ENCODE measurements around the gene NCMAP. TPM values are rescaled to one million over a fixed set of nuclear protein-coding genes. Genes with fewer than 3 reads are reported as not detected.

The NCMAP gene
- total and polyA plus RNA-seq, 2 experiments from 2014 or later, result 0.17 to 0.23 TPM

DNA sequence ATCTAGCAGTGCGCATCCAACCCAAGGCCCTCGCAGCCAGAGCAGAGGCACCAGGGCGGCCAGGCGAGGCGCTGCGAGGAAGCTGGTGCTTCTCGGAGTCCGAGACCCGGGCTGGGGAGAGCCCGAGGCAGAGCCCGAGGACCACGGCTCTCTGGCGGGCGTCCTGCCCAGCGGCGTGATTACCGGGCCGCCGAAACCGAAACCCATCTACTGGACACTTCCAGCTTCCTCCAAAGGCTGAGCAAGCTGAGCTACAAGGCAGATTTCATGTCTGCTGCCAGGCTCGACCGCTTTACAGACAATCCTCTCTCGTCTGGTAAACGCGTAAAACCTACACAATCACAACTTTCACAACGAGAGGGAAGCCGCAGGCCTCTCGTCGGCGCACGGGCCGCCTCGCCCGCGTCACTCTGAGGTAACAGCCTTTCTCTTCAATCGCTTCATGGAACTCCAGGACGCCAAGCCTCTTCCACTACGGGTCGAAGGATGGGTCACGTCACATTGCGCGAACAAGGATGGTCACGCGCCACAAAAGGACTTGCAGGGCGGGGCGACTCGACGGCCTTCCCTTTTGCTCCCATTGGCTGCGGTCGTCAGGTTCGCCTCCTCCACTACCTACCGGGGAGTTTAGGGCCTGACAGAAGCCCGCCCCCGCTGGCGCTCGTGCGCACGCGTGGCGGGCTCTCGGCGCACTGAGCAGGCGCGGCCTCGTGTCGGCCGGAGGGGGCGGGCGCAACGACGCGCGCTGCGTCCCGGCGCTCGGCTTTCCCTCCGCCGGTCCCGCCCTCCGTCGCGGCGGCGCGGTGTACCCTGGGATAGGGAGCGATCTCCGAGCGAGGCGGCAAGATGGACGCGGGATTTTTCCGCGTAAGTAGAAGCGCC, 86.8 kb downstream of the NCMAP start, which contains the start of gene SRRM1:
Gene SRRM1, plus strand, starts transcription at position 822 of the 882 bp plus-strand sequence. Its CDS starts 25 bp downstream, at position 847.
- Histone ChIP-seq H3K36me3 (ENCODE audit: insufficient read depth) (peaks cover 25% of the 10 kb centered on the region), H3K27ac (ENCODE audit: low read depth) (peak within 1 kb of the TSS; percentile 99), H3K4me1 (ENCODE audit: insufficient read depth) (peaks cover 20% of the 10 kb centered on the region), H3K9me2 (ENCODE audit: insufficient read depth) (no peaks in the 10 kb centered on the region), H4K20me1 (replicated peaks; ENCODE audit: insufficient read depth) (peaks cover 29% of the 10 kb centered on the region), H3K79me2 (replicated peaks; ENCODE audit: insufficient read depth) (peaks cover 44% of the 10 kb centered on the region), H3K27me3 (ENCODE audit: insufficient read depth) (no peaks in the 10 kb centered on the region), H2AFZ (peak within 1 kb of the TSS; percentile 43), H3K4me2 (peak within 1 kb of the TSS; percentile 99), H3K4me3 (peak within 1 kb of the TSS; percentile 76), H3F3A (replicated peaks; ENCODE audit: low read depth) (peaks cover 38% of the 10 kb centered on the region)
- Mint-ChIP-seq H3K27ac (peak within 1 kb of the TSS; percentile 100), H3K9me3 (no peaks in the 10 kb centered on the region), H3K36me3 (ENCODE audit: low read depth) (peaks cover 39% of the 10 kb centered on the region), H3K4me1 (peaks cover 18% of the 10 kb centered on the region), H3K4me3 (peak within 1 kb of the TSS; percentile 99), H3K27me3 (ENCODE audit: insufficient read depth, low read depth, poor library complexity) (peaks cover 17% of the 10 kb centered on the region)
- peak; percentile 99 for DNase-seq (ENCODE audit: low spot score)
- peak; percentile 89 for ATAC-seq
- TF ChIP-seq EZH2phosphoT487 (IDR thresholded peaks at IDR 0.05; ENCODE audit: unreplicated experiment), result no peak
- TF ChIP-seq, protein P1, sequence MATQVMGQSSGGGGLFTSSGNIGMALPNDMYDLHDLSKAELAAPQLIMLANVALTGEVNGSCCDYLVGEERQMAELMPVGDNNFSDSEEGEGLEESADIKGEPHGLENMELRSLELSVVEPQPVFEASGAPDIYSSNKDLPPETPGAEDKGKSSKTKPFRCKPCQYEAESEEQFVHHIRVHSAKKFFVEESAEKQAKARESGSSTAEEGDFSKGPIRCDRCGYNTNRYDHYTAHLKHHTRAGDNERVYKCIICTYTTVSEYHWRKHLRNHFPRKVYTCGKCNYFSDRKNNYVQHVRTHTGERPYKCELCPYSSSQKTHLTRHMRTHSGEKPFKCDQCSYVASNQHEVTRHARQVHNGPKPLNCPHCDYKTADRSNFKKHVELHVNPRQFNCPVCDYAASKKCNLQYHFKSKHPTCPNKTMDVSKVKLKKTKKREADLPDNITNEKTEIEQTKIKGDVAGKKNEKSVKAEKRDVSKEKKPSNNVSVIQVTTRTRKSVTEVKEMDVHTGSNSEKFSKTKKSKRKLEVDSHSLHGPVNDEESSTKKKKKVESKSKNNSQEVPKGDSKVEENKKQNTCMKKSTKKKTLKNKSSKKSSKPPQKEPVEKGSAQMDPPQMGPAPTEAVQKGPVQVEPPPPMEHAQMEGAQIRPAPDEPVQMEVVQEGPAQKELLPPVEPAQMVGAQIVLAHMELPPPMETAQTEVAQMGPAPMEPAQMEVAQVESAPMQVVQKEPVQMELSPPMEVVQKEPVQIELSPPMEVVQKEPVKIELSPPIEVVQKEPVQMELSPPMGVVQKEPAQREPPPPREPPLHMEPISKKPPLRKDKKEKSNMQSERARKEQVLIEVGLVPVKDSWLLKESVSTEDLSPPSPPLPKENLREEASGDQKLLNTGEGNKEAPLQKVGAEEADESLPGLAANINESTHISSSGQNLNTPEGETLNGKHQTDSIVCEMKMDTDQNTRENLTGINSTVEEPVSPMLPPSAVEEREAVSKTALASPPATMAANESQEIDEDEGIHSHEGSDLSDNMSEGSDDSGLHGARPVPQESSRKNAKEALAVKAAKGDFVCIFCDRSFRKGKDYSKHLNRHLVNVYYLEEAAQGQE (IDR thresholded peaks at IDR 0.05; ENCODE audit: unreplicated experiment), result peak; percentile 27
- TF ChIP-seq, protein P2, sequence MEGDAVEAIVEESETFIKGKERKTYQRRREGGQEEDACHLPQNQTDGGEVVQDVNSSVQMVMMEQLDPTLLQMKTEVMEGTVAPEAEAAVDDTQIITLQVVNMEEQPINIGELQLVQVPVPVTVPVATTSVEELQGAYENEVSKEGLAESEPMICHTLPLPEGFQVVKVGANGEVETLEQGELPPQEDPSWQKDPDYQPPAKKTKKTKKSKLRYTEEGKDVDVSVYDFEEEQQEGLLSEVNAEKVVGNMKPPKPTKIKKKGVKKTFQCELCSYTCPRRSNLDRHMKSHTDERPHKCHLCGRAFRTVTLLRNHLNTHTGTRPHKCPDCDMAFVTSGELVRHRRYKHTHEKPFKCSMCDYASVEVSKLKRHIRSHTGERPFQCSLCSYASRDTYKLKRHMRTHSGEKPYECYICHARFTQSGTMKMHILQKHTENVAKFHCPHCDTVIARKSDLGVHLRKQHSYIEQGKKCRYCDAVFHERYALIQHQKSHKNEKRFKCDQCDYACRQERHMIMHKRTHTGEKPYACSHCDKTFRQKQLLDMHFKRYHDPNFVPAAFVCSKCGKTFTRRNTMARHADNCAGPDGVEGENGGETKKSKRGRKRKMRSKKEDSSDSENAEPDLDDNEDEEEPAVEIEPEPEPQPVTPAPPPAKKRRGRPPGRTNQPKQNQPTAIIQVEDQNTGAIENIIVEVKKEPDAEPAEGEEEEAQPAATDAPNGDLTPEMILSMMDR (conservative IDR thresholded peaks at IDR 0.05; ENCODE audit: low read depth in 2 of 2), result 0 out of 4 replicates have a peak, but pooled peaks of 1 of the 2 experiments have one; percentile 20
- TF ChIP-seq POLR2AphosphoS5 (IDR thresholded peaks at IDR 0.05; ENCODE audit: low read depth), result peak; percentile 93
- no peak for TF ChIP-seq JUNB (IDR thresholded peaks at IDR 0.05; ENCODE audit: unreplicated experiment)
- no peak for TF ChIP-seq STAT1 (IDR thresholded peaks at IDR 0.05; ENCODE audit: unreplicated experiment)
- TF ChIP-seq, protein P3, sequence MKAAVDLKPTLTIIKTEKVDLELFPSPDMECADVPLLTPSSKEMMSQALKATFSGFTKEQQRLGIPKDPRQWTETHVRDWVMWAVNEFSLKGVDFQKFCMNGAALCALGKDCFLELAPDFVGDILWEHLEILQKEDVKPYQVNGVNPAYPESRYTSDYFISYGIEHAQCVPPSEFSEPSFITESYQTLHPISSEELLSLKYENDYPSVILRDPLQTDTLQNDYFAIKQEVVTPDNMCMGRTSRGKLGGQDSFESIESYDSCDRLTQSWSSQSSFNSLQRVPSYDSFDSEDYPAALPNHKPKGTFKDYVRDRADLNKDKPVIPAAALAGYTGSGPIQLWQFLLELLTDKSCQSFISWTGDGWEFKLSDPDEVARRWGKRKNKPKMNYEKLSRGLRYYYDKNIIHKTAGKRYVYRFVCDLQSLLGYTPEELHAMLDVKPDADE (IDR thresholded peaks at IDR 0.05), result peak; percentile 49; the same call in 1 of the 2 replicates
- TF ChIP-seq ZNF114 (CRISPR knock-in tag; IDR thresholded peaks at IDR 0.05), result no peak
- TF ChIP-seq CREB1 (CRISPR knock-in tag; IDR thresholded peaks at IDR 0.05; ENCODE audit: low read depth), result peak; percentile 89

Measured in GM23338 (cell line).